SKM-1 treated with dmso at 0.1 percent for 144 hours (cell line): Measurements from ENCODE around the gene VTA1.
"Not testable (repeated sequence)": the region's sequence is repeated elsewhere in the genome, so short reads cannot be mapped to it uniquely, and the experiment has no call there.

Experiments used
- DNase-seq: peaks from one replicate; lab custom pipeline; 2025; ENCODE audit not compliant: unreplicated experiment; lab: John Stamatoyannopoulos, UW

VTA1 gene

DNA sequence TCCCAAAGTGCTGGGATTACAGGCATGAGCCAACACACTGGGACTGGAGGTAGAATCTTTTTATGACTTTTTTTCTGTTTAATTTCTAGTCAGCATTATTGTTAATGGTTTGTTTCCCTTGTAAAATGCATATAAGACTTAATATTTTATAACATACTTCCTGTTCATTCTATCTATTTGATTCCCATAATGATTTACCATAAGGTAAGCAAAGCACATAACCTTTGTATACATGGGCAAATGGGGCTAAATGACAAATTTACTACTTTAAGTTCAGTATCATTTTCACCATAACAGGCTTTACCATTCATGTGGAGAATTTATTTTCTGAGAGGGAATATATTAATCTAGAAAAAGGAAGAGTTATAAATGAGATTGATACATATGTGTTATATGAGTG, 24.3 kb downstream of the VTA1 start:
- DNase-seq: no peak

- DNase-seq: no peak
Measured at GRCh38 chr6:142172758-142173157, 25.7 kb downstream of the VTA1 start.

DNA sequence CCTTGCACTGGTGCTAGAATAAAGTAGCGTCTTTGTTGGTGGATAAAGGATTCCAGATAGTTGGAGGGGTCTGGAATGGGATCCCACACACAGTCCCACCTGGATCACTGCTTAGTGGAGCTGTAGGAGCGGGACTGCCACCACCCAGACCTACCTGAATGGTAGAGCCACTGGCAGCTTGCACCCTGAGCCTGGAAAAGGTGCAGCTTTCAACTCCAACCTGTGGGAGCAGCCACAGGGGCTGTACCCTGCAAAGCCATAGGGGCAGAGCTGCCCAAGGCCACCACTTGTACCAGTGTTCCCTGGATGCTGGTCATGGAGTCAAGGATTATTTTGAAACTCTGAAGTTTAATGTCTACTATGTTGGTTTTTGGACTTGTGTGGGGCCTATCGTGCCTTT, 26.9 kb downstream of the VTA1 start:
- DNase-seq: no peak

GRCh38 chr6:142174703-142175102, 27.6 kb downstream of the VTA1 start:
- DNase-seq: no peak

- no peak for DNase-seq
Measured at GRCh38 chr6:142178129-142178528, 31.1 kb downstream of the VTA1 start.

- no peak for DNase-seq
Measured at GRCh38 chr6:142182004-142182403, 34.9 kb downstream of the VTA1 start.

DNA sequence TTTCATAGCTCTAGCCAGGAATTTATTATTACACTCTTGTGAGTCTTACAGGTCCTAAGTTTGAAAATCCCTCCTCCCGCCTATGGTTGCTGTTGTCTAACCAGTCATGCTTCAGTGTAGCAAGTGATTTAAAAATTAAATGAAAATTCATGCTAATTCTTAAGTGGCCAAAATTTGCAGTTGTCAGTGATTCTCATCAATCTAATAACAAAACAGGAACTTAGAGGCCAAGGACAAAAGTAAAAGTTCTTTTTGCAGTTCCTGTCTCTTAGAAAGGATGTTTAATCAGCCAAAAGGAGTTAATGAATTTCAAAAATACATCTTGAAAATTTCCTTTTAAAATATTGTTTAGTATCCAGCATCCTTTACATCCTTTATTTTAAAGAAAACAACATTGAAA, 36.3 kb downstream of the VTA1 start:
- DNase-seq: no peak

- no peak for DNase-seq
Measured at GRCh38 chr6:142184307-142184706, 37.2 kb downstream of the VTA1 start.

DNA sequence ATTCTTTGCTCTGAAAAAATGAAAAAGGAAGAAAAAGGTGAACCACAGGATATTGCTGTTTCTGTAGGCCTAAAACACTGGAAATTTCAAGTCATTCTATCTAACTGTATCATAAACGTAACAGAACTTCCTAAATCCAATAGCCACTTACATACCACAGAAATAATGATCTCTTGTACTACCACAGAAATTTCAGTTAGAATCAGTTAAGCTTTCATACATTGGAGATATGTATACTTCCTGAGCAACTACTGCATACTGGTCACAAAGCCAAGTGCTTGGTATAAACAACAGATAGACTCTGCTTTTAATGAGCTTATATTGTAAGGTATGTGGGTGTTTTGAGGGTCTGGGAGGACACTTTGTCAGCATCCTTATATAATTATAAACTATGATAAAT, 38.6 kb downstream of the VTA1 start:
- DNase-seq: no peak

- no peak for DNase-seq
Measured at GRCh38 chr6:142187209-142187608, 40.1 kb downstream of the VTA1 start.

DNA sequence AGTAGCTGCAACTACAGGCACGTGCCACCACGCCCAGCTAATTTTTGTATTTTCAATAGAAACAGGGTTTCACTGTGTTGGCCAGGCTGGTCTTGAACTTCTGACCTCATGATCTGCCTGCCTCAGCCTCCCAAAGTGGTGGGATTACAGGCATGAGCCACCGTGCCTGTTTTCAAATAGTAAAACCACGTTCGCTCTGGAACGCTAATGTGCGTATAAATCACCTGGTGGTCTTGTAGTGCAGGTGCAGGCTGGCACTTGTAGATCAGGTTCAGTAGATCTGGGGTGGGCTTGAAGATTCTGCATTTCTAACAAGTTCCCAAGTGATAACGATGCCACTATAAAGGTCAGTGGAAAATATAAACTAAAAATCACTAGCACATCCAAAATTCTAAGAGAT, 41.3 kb downstream of the VTA1 start:
- not testable (repeated sequence) for DNase-seq

DNA sequence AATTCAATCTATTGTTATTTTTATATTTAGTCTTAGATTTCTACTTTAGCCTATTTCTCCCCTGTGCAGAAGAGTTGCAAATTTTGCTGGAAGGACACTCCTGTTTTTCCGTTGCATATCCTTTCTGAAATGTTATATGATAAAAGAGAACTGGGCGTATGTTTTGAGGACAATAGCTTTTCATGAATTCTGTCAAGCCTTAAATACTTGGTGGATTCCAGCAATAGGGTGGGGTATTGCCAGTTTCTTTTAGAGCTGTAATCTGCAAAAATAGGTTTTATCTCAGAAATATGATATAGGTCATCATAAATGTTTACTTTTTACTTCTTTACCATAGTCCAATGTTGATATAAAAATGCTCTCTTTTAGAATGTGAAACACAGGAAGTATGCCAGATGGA, 42.0 kb downstream of the VTA1 start:
- no peak for DNase-seq

DNA sequence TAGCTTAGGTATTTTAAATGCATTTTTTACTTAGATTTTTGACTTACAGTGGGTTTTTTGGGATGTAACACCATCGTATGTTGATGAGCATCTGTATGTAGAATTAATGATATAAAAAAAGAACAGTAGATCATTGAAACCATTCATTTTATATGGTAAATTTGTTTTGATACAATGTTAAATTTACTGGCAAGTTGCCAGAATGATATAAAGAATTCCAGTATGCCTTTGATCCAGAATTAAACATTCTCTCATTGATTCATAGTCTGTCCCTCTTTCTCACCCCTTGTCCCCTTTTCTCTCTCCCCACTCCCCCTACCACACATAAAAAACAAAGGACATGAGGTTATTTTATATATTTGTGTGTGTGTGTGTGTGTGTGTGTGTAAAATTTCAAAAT, 45.3 kb downstream of the VTA1 start:
- no peak for DNase-seq

GRCh38 chr6:142193621-142194020, 46.6 kb downstream of the VTA1 start:
- no peak for DNase-seq

DNA sequence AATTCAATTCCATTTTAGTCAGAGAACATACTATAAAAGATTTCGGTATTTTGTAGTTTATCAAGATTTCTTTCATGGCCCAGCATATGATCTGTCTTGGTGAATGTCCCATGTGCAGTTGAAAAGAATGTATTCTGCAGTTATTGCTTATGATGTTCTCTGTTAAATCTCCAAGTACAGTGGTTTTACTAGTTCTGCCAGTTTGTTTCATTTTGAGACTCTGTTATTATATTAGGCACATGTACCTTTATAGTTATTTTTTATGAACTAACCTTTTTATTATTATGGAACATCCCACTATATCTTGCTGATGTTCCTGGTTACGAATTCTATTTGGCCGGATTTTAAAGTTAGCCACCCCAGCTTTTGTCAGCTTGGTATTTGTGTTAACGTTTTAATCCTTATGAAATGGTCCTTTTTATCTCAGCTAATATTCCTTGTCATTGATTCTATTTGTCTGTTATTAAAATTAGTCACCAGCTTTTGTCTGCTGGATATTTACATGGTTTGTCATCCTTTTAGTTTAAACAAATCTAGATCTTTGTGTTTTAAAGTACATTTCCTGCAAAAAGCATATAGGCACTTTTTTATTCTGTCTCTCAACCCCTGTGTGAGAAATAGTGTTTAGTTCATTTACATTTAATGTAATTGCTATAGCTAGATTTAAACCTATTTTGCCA, 48.9 kb downstream of the VTA1 start:
- no peak for DNase-seq

DNA sequence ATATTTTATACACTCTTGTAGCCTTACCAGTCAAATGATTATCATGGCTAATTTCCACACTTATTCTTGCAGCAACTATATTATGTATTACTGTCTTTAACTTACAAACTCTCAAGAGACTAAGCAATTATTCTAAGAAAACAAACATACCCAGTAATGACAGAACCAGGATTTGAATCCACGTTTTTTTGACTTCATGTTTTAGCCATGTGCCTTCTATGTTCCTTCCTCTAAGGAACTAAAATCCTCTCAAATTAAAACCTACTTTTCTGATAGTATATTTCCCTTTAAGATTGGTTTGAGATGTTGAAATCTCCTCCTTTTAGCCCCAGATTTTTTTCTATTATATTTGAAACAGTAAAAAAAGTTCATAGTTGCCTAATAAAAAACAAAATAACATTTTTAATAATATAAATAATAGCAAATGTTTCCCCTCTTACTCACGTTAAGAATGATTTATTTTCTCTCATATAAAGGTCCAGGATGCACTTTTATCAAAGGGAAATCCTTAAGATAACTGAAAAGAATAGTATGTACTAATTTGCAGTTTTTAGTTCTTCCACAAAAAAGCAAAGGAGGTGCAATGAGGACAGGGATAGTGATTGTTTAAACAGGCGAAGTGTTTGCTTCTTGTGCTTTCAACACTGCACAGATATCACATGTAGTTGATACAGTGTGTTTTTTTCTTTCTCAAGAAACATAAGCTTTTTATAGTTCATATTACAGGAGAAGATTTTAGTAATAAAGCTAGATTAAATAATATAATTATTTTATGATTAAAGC, 54.0 kb downstream of the VTA1 start:
- DNase-seq: no peak

DNA sequence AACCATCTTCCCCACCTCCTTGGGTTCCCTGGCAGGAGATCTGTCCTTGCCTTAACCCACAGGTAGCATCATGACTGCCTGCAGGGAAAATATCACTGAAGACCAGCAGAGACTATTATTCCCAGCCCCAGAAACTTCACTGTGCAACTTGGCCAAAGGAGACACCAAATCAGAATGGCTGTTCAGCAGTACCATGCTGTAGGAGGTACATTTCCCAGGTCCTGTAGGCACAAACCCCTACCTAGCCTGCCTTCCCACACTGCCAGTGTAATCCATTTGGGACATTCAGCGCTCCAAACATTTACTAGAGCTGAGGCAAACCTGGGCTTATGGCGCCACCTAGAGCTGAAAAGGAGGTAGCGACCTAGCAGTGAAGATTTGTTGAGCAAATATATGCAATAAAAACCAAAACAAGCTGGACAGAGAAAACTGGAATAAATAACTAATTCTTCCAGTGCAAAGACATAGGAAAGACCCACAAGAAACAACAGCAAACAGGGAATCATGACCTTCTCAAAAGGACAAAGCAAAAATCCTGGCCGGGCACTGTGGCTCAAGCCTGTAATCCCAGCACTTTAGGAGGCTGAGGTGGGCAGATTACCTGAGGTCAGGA, 60.3 kb downstream of the VTA1 start:
- DNase-seq: no peak

DNA sequence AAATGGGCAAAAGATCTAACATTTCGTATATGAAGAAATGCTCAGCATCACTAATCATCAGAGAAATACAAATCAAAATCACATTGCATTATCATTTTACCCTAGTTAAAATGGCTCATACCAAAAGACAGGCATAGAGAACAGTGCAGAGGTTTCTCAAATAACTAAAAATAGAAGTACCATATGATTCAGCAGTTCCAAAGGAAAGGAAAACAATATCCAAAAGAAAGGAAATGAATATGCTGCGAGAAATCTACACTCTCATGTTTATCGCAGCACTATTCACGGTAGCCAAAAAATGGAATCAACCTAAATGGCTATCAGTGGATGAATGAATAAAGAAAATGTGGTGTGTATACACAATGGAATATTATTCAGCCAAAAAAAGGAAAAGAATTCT, 63.5 kb downstream of the VTA1 start:
- DNase-seq: no peak

GRCh38 chr6:142213402-142213801, 66.3 kb downstream of the VTA1 start:
- DNase-seq: no peak

GRCh38 chr6:142218446-142218845, 71.4 kb downstream of the VTA1 start:
- no peak for DNase-seq

GRCh38 chr6:142222022-142222421, 75.0 kb downstream of the VTA1 start:
- no peak for DNase-seq

DNA sequence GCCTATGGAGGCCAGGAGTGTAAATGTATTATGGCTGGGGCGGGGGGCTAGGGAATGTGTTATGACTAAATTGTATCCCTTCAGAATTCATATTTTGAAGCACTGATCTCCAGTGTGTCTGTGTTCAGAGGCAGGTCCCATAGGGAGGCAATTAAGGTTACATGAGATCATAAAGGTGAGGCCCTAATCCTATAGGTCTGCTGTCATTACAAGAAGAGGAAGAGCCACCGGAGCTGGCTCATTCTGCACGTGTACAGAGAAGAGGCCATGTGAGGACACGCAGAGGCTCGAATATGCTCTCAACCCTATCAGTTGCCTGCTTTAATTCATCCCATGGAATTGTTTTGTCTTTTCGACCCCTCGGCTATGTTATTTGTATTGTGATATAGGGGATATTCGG, 76.9 kb downstream of the VTA1 start:
- DNase-seq: no peak
